Endothelial cell of umbilical vein (primary cell): ENCODE results near the gene XYLT1. TPM values are rescaled to one million over a fixed set of nuclear protein-coding genes. Genes with fewer than 3 reads are reported as not detected.

Source experiments
- BruUV-seq: library from RNA; stranded (reverse); fragments of 400-500 nt; replicated peaks from 2 replicates; lab custom pipeline; 2021; lab: Mats Ljungman, UMichigan
- CTCF ChIA-PET: fragments of 300-600, 350-600 bp; sonication (Branson Sonifier 250); formaldehyde crosslinking; loops from one replicate; lab custom pipeline; 2021; ENCODE audit warnings: antibody characterized with exemption, inconsistent platforms; lab: Charles Lee
- POLR2A ChIA-PET: fragments of 300-600, 350-600 bp; sonication (Branson Sonifier 250); formaldehyde crosslinking; loops from one replicate; lab custom pipeline; 2021; ENCODE audit warnings: antibody characterized with exemption, inconsistent platforms; lab: Charles Lee
- DNase-seq: peaks from one replicate; pipeline ENCODE4 v3.0.0-alpha.2; 2011; ENCODE audit warnings: low read depth, low spot score
- FAIRE-seq: peaks from 2 replicates; lab custom pipeline; 2011; peaks lifted over from hg19 to GRCh38; lab: Jason Lieb, UNC
- H2AFZ ChIP-seq: 2 replicates; pipeline ENCODE4 v1.6.0; 2012; ENCODE audit warnings: low read depth, low read length, control low read depth, inconsistent platforms
- H3K27ac ChIP-seq: 2 replicates; pipeline ENCODE4 v1.5.1; 2011; ENCODE audit warnings: low read depth, mild to moderate bottlenecking, control low read depth, low read length, moderate library complexity; ENCODE audit not compliant: insufficient read depth
- H3K27me3 ChIP-seq, 2 experiments: 2 replicates each; pipeline versions ENCODE4 v1.6.0 to v1.6.1; 2011; ENCODE audit warnings: low read length in 2 of 2, mixed read lengths in 1 of 2; ENCODE audit not compliant: control insufficient read depth in 2 of 2, insufficient read depth in 2 of 2
- H3K36me3 ChIP-seq, 2 experiments: 2 replicates in 1 of 2; 3 replicates in 1 of 2; pipeline ENCODE4 v1.5.1; 2011; ENCODE audit warnings: low read length in 2 of 2, mild to moderate bottlenecking in 1 of 2, moderate library complexity in 1 of 2; ENCODE audit not compliant: control insufficient read depth in 2 of 2, insufficient read depth in 2 of 2; ENCODE audit errors: extremely low read depth in 1 of 2
- H3K4me1 ChIP-seq: 3 replicates; pipeline ENCODE4 v1.5.1; 2011; ENCODE audit warnings: mild to moderate bottlenecking, low read length; ENCODE audit not compliant: control insufficient read depth, insufficient read depth; ENCODE audit errors: extremely low read depth
- H3K4me2 ChIP-seq: 2 replicates; pipeline ENCODE4 v1.6.1; 2011; ENCODE audit warnings: low read length, control low read depth, mixed read lengths; ENCODE audit not compliant: insufficient read depth
- H3K4me3 ChIP-seq, 3 experiments: fragments of 200-600 bp in 1 of 3; sonication (generic), shearing (Covaris generic) in 1 of 3; replicated peaks in 1 of 3; 2 replicates each; pipeline ENCODE4 v1.5.1; 2011 to 2016; ENCODE audit warnings: control low read depth in 3 of 3, low read length in 3 of 3, mild to moderate bottlenecking in 2 of 3, inconsistent platforms in 1 of 3, low read depth in 1 of 3, moderate library complexity in 1 of 3; ENCODE audit not compliant: insufficient read depth in 1 of 3
- H3K79me2 ChIP-seq: 2 replicates; pipeline ENCODE4 v1.6.0; 2012; ENCODE audit warnings: low read length, inconsistent platforms; ENCODE audit not compliant: control insufficient read depth, insufficient read depth
- H3K9ac ChIP-seq: replicated peaks from 2 replicates; pipeline ENCODE3; 2011; ENCODE audit warnings: low read length, control low read depth; ENCODE audit not compliant: insufficient read depth; ENCODE audit errors: extremely low read depth
- H3K9me1 ChIP-seq: replicated peaks from 3 replicates; pipeline ENCODE4 v1.6.0; 2011; ENCODE audit warnings: mild to moderate bottlenecking, low read length; ENCODE audit not compliant: control insufficient read depth, insufficient read depth; ENCODE audit errors: extremely low read depth
- H3K9me3 ChIP-seq: replicated peaks from 2 replicates; pipeline ENCODE4 v1.5.1; 2012; ENCODE audit warnings: low read length, inconsistent platforms; ENCODE audit not compliant: control insufficient read depth, insufficient read depth
- H4K20me1 ChIP-seq: replicated peaks from 2 replicates; pipeline ENCODE3; 2011; ENCODE audit warnings: mild to moderate bottlenecking, low read length; ENCODE audit not compliant: control insufficient read depth, insufficient read depth; ENCODE audit errors: extremely low read depth
- EZH2 ChIP-seq: IDR thresholded peaks from 2 replicates; pipeline ENCODE4 v1.6.1; 2012; ENCODE audit warnings: borderline replicate concordance, low read depth, mild to moderate bottlenecking, moderate library complexity, low read length, inconsistent platforms; ENCODE audit not compliant: severe bottlenecking
- FOS ChIP-seq: IDR thresholded peaks from 2 replicates; pipeline ENCODE4 v1.6.1; 2011; ENCODE audit warnings: mild to moderate bottlenecking, low read length, moderate library complexity, borderline replicate concordance; ENCODE audit not compliant: insufficient read depth
- GATA2 ChIP-seq: IDR thresholded peaks from 2 replicates; pipeline ENCODE4 v1.7.0; 2011; ENCODE audit warnings: low read depth, mild to moderate bottlenecking, moderate library complexity, mixed read lengths, low read length; ENCODE audit not compliant: insufficient read length, insufficient read depth
- JUN ChIP-seq: IDR thresholded peaks from 2 replicates; pipeline ENCODE4 v1.6.1; 2011; ENCODE audit warnings: borderline replicate concordance, low read depth; ENCODE audit not compliant: insufficient read length, insufficient read depth
- POLR2A ChIP-seq: IDR thresholded peaks from 2 replicates; pipeline ENCODE4 v1.6.1; 2012; ENCODE audit warnings: low read depth, mild to moderate bottlenecking, control low read depth, low read length
- POLR2AphosphoS5 ChIP-seq: IDR thresholded peaks from 2 replicates; pipeline ENCODE4 v1.6.1; 2012; ENCODE audit warnings: low read depth, mild to moderate bottlenecking, control low read depth, low read length, moderate library complexity; ENCODE audit not compliant: insufficient read depth
- dilution Hi-C: fragments of 300-500 bp; cut with MboI; formaldehyde crosslinking; loops from one replicate; pipeline ENCODE4 v1.15.0; 2019; ENCODE audit warnings: low sequenced_read_pairs; ENCODE audit not compliant: extremely low pct_ligation_motif_present
- intact Hi-C: fragments of 100-400 bp; cut with micrococcal nuclease; formaldehyde crosslinking; loops from one replicate; pipeline ENCODE4 v1.10.0; 2022
- polyA plus RNA-seq, 4 experiments: library from polyadenylated mRNA; depleted of rRNA in 3 of 4; stranded (reverse) in 3 of 4; unstranded in 1 of 4; fragments of >200 nt; gene quantifications; 2 replicates each; pipeline versions ENCODE4 v1.2.1 to v1.2.3, GENCODE V29; 2011 to 2012; ENCODE audit warnings: missing spikeins in 1 of 4
- total RNA-seq: library from RNA; stranded (reverse); gene quantifications from 2 replicates; pipeline ENCODE4 v1.2.3, GENCODE V29; 2021
- TF ChIP-seq, protein P1 (sequence below): IDR thresholded peaks from 2 replicates; pipeline ENCODE4 v1.6.1; 2011; ENCODE audit not compliant: insufficient read depth, insufficient read length

The XYLT1 gene
- total and polyA plus RNA-seq, 2 donors (not counting 3 experiments of a cell fraction or from before 2014, with no cell fraction given), result 0.63 to 2.9 TPM

DNA sequence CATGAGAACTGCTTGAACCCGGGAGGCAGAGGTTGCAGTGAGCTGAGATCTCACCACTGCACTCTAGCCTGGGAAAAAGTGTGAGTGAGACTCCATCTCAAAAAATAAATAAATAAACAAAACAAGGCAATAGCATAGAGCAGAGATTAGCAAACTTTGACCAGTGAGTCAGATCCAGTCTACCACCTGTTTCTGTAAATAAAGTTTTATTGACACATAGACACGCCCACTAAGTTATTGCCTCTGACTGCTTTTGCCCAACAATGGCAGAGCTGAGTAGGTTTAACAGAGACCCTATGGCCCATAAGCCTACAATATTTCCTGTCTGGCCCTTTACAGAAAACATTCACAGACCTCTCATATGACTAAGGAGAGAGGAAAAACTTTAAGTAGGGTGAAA, 44.3 kb downstream of the XYLT1 start:
- no peak overlapping the region for H3K4me3 ChIP-seq
- no peaks in the 10 kb centered on the region for H3K9me1 ChIP-seq
- H3K27me3 ChIP-seq, result no peaks in the 10 kb centered on the region
- intact Hi-C loops, result no loop called here
- dilution Hi-C loops, result no loop called here
- no peak for FAIRE-seq
- no peaks in the 10 kb centered on the region for H4K20me1 ChIP-seq
- H3K4me1 ChIP-seq, result no peaks in the 10 kb centered on the region
- H3K9ac ChIP-seq, result no peak overlapping the region
- H3K27ac ChIP-seq, result no peak overlapping the region
- H3K9me3 ChIP-seq, result no peaks in the 10 kb centered on the region
- TF ChIP-seq, protein P1, sequence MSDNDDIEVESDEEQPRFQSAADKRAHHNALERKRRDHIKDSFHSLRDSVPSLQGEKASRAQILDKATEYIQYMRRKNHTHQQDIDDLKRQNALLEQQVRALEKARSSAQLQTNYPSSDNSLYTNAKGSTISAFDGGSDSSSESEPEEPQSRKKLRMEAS, result no peak
- TF ChIP-seq POLR2AphosphoS5 (no peak), JUN (no peak), POLR2A (no peak), EZH2 (no peak), GATA2 (no peak)
- DNase-seq, result no peak
- no peaks in the 10 kb centered on the region for H3K36me3 ChIP-seq
- POLR2A ChIA-PET, result no interaction called here
- H2AFZ ChIP-seq, result no peak overlapping the region
- BruUV-seq, result no TSS peak
- no peaks in the 10 kb centered on the region for H3K79me2 ChIP-seq
- CTCF ChIA-PET, result no interaction called here
- no peak overlapping the region for H3K4me2 ChIP-seq

DNA sequence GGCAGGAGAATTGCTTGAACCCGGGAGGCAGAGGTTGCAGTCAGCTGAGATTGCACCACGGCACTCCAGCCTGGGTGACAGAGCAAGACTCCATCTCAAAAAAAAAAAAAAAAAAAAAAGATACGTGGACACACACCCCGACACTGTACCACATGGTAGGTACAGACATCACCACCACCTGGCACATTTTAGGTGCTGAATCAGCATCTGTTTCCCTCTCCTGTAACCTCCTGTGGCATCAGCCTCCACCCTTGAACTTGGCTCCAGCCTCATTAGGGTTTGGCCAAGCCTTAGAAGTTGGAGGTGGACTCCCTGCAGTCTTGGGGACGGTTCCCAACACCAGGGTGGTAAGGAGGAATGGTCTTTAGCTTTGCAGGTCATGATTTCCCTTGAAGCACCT, 46.0 kb downstream of the XYLT1 start:
- Histone ChIP-seq H3K27me3 (no peaks in the 10 kb centered on the region), H3K36me3 (no peaks in the 10 kb centered on the region), H3K9me3 (no peaks in the 10 kb centered on the region), H3K4me3 (no peak overlapping the region), H3K9ac (no peak overlapping the region), H3K79me2 (no peaks in the 10 kb centered on the region), H3K4me1 (no peaks in the 10 kb centered on the region), H3K27ac (no peak overlapping the region), H3K4me2 (no peak overlapping the region), H4K20me1 (no peaks in the 10 kb centered on the region), H3K9me1 (no peaks in the 10 kb centered on the region), H2AFZ (no peak overlapping the region)
- POLR2A ChIA-PET, result no interaction called here
- FAIRE-seq (no peak), DNase-seq (no peak)
- BruUV-seq, result no TSS peak
- TF ChIP-seq POLR2A (no peak), POLR2AphosphoS5 (no peak), EZH2 (no peak), FOS (no peak), JUN (no peak), GATA2 (no peak)
- TF ChIP-seq, protein P1, result no peak
- CTCF ChIA-PET, result no interaction called here
- dilution Hi-C loops (no loop called here), intact Hi-C loops (no loop called here)
